ENCODE measurements around the gene SLC25A38.
"Not testable (repeated sequence)": the region's sequence is repeated elsewhere in the genome, so short reads cannot be mapped to it uniquely, and the experiment has no call there.

SLC25A38 gene

DNA sequence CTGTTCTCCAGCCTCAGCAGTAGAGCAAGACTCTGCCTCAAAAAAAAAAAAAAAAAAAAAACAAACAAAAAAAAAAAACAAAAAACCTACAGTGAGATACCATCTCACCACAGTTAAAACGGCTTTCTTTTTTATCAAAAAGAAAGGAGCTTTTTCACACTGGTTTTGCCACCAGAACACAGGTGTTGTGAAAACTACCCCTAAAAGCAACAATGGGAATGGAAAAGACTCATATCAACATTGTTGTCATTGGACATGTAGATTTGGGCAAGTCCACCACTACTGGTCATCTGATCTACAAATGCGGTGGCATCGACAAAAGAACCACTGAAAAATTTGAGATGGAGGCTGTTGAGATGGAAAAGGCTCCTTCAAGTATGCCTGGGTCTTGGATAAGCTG lies 24.8 kb upstream of the SLC25A38 start:
- no peak for DNase-seq (ENCODE audit: low read depth, low spot score)

DNA sequence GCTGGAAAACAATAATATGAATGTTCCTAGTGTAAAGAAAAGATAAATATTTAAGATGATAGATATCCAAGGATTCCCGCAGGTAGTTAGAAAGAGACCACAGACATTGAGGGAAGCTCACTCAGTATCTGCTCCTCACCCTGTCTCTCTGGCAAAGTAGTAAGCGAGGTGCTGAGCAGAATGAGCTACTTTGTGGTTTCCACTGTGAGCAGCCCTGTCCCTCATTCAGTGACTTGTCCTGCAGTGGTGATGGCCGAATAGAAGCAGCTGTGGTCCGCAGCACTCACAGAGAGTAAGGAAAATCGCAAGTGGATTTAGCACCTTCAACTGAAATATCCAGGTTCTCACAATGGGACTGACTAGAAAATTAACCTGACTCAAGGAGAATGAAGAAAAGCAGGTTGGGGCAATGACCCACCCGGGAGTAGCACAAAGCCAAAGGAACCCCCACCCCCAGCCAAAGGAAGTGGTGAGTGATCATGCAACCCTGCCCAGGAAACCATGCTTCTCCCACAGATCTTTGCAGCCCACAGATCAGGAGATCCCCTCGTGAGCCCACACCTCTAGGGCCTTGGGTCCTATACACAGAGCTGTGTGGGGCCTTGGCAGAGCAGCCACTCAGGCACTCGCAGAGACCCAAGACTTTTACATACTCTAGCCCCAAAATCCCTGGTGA lies 21.8 kb upstream of the SLC25A38 start:
- DNase-seq (ENCODE audit: low read depth, low spot score), result no peak
- Histone ChIP-seq H3K36me3 (ENCODE audit: insufficient read depth, insufficient read length, low read length) (no peaks in the 10 kb centered on the region), H3K4me1 (ENCODE audit: insufficient read depth, insufficient read length) (peaks cover 4% of the 10 kb centered on the region), H3K4me3 (ENCODE audit: insufficient read length, low read depth) (no peak overlapping the region), H3K27me3 (ENCODE audit: insufficient read depth, insufficient read length) (no peaks in the 10 kb centered on the region), H3K9ac (ENCODE audit: insufficient read length, low read depth) (no peak overlapping the region), H3K9me3 (ENCODE audit: insufficient read depth, low read length) (no peaks in the 10 kb centered on the region)
- TF ChIP-seq YY1 (IDR thresholded peaks at IDR 0.05; ENCODE audit: insufficient read depth, insufficient read length) (no peak), ZNF274 (IDR thresholded peaks at IDR 0.05; ENCODE audit: low read depth, low read length) (no peak), SUZ12 (IDR thresholded peaks at IDR 0.05; ENCODE audit: extremely low read depth, insufficient read depth, insufficient read length) (no peak)

More for the DNA sequence above, 24.8 kb upstream of the SLC25A38 start:
- Histone ChIP-seq H3K9me3 (ENCODE audit: insufficient read depth, low read length) (no peaks in the 10 kb centered on the region), H3K27me3 (ENCODE audit: insufficient read depth, insufficient read length) (no peaks in the 10 kb centered on the region), H3K36me3 (ENCODE audit: insufficient read depth, insufficient read length, low read length) (no peaks in the 10 kb centered on the region), H3K9ac (ENCODE audit: insufficient read length, low read depth) (no peak overlapping the region), H3K4me1 (ENCODE audit: insufficient read depth, insufficient read length) (peaks cover 4% of the 10 kb centered on the region), H3K4me3 (ENCODE audit: insufficient read length, low read depth) (no peak overlapping the region)
- TF ChIP-seq ZNF274 (IDR thresholded peaks at IDR 0.05; ENCODE audit: low read depth, low read length), result no peak
- TF ChIP-seq YY1 (IDR thresholded peaks at IDR 0.05; ENCODE audit: insufficient read depth, insufficient read length), result no peak
- no peak for TF ChIP-seq SUZ12 (IDR thresholded peaks at IDR 0.05; ENCODE audit: extremely low read depth, insufficient read depth, insufficient read length)

DNA sequence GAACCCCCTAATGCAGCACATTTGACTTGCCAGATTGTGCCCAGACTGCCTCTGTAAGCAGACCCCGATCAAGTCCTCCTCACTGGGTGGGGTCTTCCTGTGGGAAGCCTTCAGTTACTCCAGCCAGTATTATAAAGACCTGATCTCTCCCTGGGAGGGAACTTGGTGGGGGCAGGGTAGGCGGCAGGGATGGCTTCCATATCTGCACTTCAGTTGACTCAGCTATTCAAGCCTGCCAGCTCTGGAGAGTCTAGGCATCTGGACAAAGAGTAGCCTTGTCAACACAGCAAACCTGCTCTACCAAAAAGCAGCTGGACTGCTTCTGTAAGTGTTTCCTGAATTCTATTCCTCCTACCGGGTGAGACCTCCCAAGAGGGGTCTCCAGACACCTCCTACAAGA lies 21.0 kb upstream of the SLC25A38 start:
- no peaks in the 10 kb centered on the region for H3K36me3 ChIP-seq (ENCODE audit: insufficient read depth, insufficient read length, low read length)
- no peak overlapping the region for H3K4me3 ChIP-seq (ENCODE audit: insufficient read length, low read depth)
- TF ChIP-seq SUZ12 (IDR thresholded peaks at IDR 0.05; ENCODE audit: extremely low read depth, insufficient read depth, insufficient read length), result no peak
- TF ChIP-seq YY1 (IDR thresholded peaks at IDR 0.05; ENCODE audit: insufficient read depth, insufficient read length), result no peak
- TF ChIP-seq ZNF274 (IDR thresholded peaks at IDR 0.05; ENCODE audit: low read depth, low read length), result no peak
- H3K4me1 ChIP-seq (ENCODE audit: insufficient read depth, insufficient read length), result peaks cover 4% of the 10 kb centered on the region
- no peak for DNase-seq (ENCODE audit: low read depth, low spot score)
- H3K9ac ChIP-seq (ENCODE audit: insufficient read length, low read depth), result no peak overlapping the region
- no peaks in the 10 kb centered on the region for H3K27me3 ChIP-seq (ENCODE audit: insufficient read depth, insufficient read length)
- H3K9me3 ChIP-seq (ENCODE audit: insufficient read depth, low read length), result no peaks in the 10 kb centered on the region

DNA sequence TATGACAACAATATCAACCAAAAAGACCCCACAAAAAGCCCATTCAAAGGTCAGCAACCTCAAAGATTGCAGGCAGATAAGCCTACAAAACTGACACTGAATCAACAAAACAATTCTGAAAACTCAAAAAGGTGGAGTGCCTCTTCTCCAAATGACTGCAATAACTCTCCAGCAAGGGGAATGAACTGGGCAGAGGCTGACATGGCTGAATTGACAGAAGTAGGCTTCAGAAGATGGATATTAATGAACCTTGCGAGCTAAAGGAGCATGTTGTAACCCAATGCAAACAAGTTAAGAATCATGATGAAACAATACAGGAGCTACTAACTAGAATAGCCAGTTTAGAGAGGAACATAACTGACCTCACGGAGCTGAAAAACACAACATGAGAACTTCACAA lies 20.4 kb upstream of the SLC25A38 start:
- Histone ChIP-seq H3K9me3 (ENCODE audit: insufficient read depth, low read length) (no peaks in the 10 kb centered on the region), H3K9ac (ENCODE audit: insufficient read length, low read depth) (no peak overlapping the region), H3K27me3 (ENCODE audit: insufficient read depth, insufficient read length) (no peaks in the 10 kb centered on the region), H3K4me3 (ENCODE audit: insufficient read length, low read depth) (no peak overlapping the region), H3K4me1 (ENCODE audit: insufficient read depth, insufficient read length) (peaks cover 4% of the 10 kb centered on the region), H3K36me3 (ENCODE audit: insufficient read depth, insufficient read length, low read length) (no peaks in the 10 kb centered on the region)
- TF ChIP-seq ZNF274 (IDR thresholded peaks at IDR 0.05; ENCODE audit: low read depth, low read length), result no peak
- TF ChIP-seq SUZ12 (IDR thresholded peaks at IDR 0.05; ENCODE audit: extremely low read depth, insufficient read depth, insufficient read length), result no peak
- no peak for TF ChIP-seq YY1 (IDR thresholded peaks at IDR 0.05; ENCODE audit: insufficient read depth, insufficient read length)
- no peak for DNase-seq (ENCODE audit: low read depth, low spot score)

DNA sequence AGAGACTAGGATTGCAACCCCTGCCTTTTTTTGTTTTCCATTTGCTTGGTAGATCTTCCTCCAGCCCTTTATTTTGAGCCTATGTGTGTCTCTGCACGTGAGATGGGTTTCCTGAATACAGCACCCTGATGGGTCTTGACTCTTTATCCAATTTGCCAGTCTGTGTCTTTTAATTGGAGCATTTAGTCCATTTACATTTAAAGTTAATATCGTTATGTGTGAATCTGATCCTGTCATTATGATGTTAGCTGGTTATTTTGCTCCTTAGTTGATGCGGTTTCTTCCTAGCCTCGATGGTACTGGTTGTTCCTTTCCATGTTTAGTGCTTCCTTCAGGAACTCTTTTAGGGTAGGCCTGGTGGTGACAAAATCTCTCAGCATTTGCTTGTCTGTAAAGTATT lies 12.7 kb upstream of the SLC25A38 start:
- not testable (repeated sequence) for H3K4me1 ChIP-seq (ENCODE audit: insufficient read depth, insufficient read length); H3K9ac ChIP-seq (ENCODE audit: insufficient read length, low read depth); H3K27me3 ChIP-seq (ENCODE audit: insufficient read depth, insufficient read length); DNase-seq (ENCODE audit: low read depth, low spot score); H3K36me3 ChIP-seq (ENCODE audit: insufficient read depth, insufficient read length, low read length); H3K4me3 ChIP-seq (ENCODE audit: insufficient read length, low read depth)
- peaks cover 19% of the 10 kb centered on the region; the same call in 1 of the 2 replicates for H3K9me3 ChIP-seq (ENCODE audit: insufficient read depth, low read length)

DNA sequence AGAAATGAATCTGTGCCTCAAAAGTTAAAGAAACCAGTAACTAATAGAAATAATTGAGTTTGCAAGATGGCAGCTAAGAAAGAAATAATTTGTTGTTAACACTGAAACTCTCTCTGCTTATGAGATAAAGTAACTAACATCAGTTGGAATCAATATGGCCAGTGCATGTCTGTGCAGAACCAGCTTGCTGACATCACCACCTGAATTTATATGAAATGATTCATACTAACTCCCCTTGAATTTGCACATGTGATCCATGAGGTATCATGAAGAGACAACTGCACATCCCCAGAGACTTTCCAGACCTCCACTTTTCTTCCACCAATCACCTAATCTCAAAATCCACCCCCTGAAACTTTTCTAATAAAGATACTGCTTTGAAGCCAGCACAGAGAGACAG lies 10.3 kb upstream of the SLC25A38 start:
- H3K4me1 ChIP-seq (ENCODE audit: insufficient read depth, insufficient read length), result peaks cover 9% of the 10 kb centered on the region
- DNase-seq (ENCODE audit: low read depth, low spot score), result no peak
- H3K9me3 ChIP-seq (ENCODE audit: insufficient read depth, low read length), result peaks cover 19% of the 10 kb centered on the region; the same call in 1 of the 2 replicates
- H3K9ac ChIP-seq (ENCODE audit: insufficient read length, low read depth), result no peak overlapping the region
- H3K27me3 ChIP-seq (ENCODE audit: insufficient read depth, insufficient read length), result no peaks in the 10 kb centered on the region
- no peak for TF ChIP-seq SUZ12 (IDR thresholded peaks at IDR 0.05; ENCODE audit: extremely low read depth, insufficient read depth, insufficient read length)
- H3K4me3 ChIP-seq (ENCODE audit: insufficient read length, low read depth), result no peak overlapping the region
- H3K36me3 ChIP-seq (ENCODE audit: insufficient read depth, insufficient read length, low read length), result no peaks in the 10 kb centered on the region

DNA sequence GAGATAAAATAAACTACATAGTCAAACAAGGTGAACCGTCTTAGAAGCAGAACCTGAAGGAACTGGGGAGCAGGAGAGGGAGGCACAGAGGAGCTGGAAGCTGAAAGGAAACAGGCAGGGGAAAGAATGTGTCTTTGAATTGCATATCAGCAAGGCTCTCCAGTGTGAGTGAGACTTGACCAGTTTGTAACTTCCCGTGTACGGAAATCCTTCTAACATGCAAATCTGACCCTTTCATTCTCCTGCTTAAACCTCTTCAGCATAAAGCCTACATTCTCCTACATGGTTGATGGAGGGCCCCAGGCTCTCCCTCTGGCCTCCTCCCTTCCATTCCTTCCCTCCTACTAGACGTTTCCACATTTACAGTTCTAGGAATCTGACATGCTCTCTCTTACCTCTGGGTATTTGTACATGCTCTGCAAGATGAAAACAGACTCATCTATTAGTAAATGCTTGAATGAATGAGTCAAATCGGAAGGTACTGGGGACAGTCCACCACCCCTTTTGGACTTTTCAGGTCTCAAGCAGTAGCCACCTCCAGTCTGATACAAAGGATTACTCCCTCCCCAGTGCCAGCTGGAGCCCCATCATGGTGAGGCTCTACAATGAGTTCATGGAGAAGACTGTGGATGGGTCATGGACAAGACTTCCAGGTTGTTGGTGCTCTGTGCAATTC lies 6.1 kb upstream of the SLC25A38 start:
- DNase-seq (ENCODE audit: low read depth, low spot score), result peak; percentile 71
- Histone ChIP-seq H3K9ac (ENCODE audit: insufficient read length, low read depth) (no peak overlapping the region), H3K9me3 (ENCODE audit: insufficient read depth, low read length) (peaks cover 14% of the 10 kb centered on the region; the same call in 1 of the 2 replicates), H3K36me3 (ENCODE audit: insufficient read depth, insufficient read length, low read length) (no peaks in the 10 kb centered on the region), H3K27me3 (ENCODE audit: insufficient read depth, insufficient read length) (no peaks in the 10 kb centered on the region), H3K4me3 (ENCODE audit: insufficient read length, low read depth) (no peak overlapping the region), H3K4me1 (ENCODE audit: insufficient read depth, insufficient read length) (peaks cover 11% of the 10 kb centered on the region)
- TF ChIP-seq ZNF274 (IDR thresholded peaks at IDR 0.05; ENCODE audit: low read depth, low read length) (no peak), SUZ12 (IDR thresholded peaks at IDR 0.05; ENCODE audit: extremely low read depth, insufficient read depth, insufficient read length) (no peak), YY1 (IDR thresholded peaks at IDR 0.05; ENCODE audit: insufficient read depth, insufficient read length) (no peak)
